RPMI8226 (cell line): ENCODE results near the gene PUS1.

Experiments used
- DNase-seq: peaks from one replicate; pipeline ENCODE4 v3.0.0-alpha.2; 2015

PUS1 gene

GRCh38 chr12:131903270-131904255 is 25.5 kb upstream of the PUS1 start:
- DNase-seq = no peak

- DNase-seq = no peak
Measured at GRCh38 chr12:131904346-131904745, 24.7 kb upstream of the PUS1 start.

- no peak for DNase-seq
Measured at GRCh38 chr12:131905081-131905629, 23.9 kb upstream of the PUS1 start.

GRCh38 chr12:131905630-131906091 is 23.4 kb upstream of the PUS1 start:
- DNase-seq = no peak

- DNase-seq = no peak
Measured at GRCh38 chr12:131907379-131908091, 21.5 kb upstream of the PUS1 start.

- no peak for DNase-seq
Measured at GRCh38 chr12:131908092-131909080, 20.7 kb upstream of the PUS1 start.

- DNase-seq = no peak
Measured at GRCh38 chr12:131909081-131909751, 19.9 kb upstream of the PUS1 start.

- DNase-seq = no peak
Measured at GRCh38 chr12:131909752-131910219, 19.3 kb upstream of the PUS1 start.

GRCh38 chr12:131910302-131911027 is 18.6 kb upstream of the PUS1 start:
- no peak for DNase-seq

GRCh38 chr12:131911028-131911650 is 17.9 kb upstream of the PUS1 start:
- DNase-seq = no peak

GRCh38 chr12:131911851-131912477 is 17.1 kb upstream of the PUS1 start:
- no peak for DNase-seq

- DNase-seq = no peak
Measured at GRCh38 chr12:131912518-131913274, 16.4 kb upstream of the PUS1 start.

GRCh38 chr12:131913666-131914065 is 15.4 kb upstream of the PUS1 start:
- DNase-seq = no peak

GRCh38 chr12:131914179-131914702 is 14.8 kb upstream of the PUS1 start:
- no peak for DNase-seq

- no peak for DNase-seq
Measured at GRCh38 chr12:131915000-131915689, 13.9 kb upstream of the PUS1 start.

GRCh38 chr12:131915823-131916222 is 13.3 kb upstream of the PUS1 start:
- DNase-seq = no peak

GRCh38 chr12:131916306-131917138 is 12.6 kb upstream of the PUS1 start:
- no peak for DNase-seq
